Stimulated activated CD4-positive, alpha-beta T cell treated with anti-CD3 and anti-CD28 coated beads, Interleukin-4, amount 100 ng/mL, for 24 hours (primary cell): ENCODE data around the gene PLCB1.
"Not testable (repeated sequence)": the region's sequence is repeated elsewhere in the genome, so short reads cannot be mapped to it uniquely, and the experiment has no call there.

ENCODE experiments used
- DNase-seq: peaks from one replicate; pipeline ENCODE4 v3.0.0-alpha.2; 2020

PLCB1 gene

DNA sequence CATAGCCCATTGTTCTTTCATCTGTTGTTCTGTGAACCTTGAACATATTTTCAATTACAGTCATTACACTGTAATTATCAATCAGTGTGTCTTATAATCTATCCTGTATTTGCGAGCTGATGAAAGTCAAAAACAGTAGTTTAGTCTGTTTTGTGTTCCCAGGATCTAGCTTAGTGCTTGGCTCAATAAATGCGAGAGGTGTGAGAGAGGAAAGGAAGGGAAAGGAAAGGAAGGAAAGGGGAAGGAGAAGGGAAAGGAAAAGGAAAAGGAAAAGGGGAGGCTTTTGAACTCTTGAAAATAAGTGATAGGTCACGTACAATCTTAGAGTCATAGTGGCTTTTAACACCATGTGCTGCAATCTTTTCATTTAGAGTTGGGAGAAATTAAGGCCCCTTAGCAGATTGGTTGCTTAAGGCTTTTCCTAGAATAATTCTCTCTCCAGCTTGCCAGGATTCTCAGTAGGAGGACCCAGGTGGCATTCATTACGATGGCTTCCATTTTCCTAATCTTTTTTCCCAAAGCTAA lies 503.0 kb downstream of the PLCB1 start:
- no peak for DNase-seq

DNA sequence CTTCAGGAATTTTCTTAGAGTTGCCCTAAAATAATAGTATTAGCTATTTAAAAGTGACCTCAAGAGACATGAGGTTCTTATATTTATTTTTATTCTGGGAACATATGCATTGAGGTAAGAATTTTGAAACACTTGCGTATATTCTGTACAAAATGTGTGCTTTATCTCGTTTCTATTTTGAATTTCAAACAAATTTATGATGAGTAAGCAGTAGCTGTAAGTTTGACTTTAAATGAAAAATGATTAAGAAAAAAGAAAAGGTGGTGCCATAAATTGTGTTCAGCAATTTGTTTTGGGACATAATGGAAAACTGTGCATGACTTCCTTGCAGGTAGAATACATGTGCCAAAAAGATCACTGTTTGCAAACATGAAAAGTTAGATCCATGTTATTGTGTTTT lies 503.8 kb downstream of the PLCB1 start:
- DNase-seq: no peak

DNA sequence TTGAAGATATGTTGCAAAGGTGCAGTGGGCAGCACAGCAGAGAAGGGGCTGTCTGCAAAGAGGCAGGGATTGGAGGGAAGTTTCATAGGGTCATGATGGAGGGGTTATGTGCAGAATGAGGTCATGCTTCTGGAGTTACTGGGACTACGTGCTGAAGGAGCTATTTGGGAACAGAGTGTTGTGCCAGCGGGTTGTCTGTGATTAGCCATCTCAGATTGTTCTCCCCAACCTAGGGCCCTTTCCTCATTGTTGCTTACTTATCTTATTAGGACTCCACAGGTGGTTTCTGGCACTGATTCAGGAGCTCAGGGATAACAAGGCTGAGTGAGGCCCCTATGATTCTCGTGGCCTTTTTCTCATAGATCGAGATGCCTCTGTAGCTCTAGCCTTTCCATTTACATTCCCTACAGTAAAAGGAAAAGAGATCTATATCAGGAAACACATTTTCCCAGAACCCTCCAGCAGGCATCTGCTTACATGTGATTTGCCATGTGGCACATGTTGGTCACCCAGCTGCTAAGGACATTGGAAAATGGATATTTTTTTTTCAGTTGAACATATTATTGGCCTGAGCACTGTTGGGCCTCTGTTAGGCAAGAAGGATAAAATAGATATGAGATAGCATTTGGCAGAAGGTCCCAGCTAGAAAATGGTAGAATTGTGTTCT lies 507.2 kb downstream of the PLCB1 start:
- no peak for DNase-seq

DNA sequence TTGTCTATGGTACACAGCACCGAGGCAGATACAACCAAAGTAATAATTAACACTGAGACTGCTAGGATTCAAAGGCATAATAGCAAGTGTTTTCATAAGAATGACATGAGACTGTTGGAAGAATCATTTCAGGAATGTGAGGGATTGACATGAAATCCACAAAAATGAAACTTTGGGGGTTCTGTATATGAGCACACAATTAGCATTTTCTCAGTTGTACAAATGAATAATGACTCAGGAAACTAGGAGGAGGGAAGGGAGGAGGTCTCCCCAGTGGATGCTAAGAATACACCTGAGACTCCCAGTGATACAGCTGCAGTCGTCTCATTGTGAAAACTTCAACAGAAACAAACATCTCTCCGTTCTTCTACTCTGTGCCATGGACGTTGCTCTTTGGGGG lies 508.4 kb downstream of the PLCB1 start:
- no peak for DNase-seq

DNA sequence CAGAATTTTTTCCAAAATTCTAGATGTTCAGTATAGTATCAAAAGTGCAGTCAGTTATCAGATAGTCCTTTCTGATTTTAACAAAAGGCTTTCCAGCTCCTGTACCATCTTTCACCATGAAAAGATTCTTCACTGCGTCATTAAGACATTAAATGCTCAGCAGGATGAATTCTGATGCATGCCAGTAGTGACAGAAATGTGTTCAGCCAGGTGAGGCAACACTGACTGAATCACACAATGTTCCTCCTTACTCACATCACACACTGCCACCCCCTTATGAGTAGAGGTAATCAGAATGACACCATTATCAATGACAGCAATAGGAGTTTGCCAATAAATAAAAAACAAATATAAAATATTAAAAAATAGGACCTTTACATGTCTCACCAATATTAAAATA lies 510.2 kb downstream of the PLCB1 start:
- DNase-seq: no peak

DNA sequence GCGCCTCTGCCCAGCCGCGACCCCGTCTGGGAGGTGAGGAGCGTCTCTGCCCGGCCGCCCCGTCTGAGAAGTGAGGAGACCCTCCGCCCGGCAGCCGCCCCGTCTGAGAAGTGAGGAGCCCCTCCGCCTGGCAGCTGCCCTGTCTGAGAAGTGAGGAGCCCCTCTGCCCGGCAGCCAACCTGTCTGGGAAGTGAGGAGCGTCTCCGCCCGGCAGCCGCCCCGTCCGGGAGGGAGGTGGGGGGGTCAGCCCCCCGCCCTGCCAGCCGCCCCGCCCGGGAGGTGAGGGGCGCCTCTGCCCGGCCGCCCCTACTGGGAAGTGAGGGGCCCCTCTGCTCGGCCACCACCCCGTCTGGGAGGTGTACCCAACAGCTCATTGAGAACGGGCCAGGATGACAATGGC lies 512.4 kb downstream of the PLCB1 start:
- DNase-seq: not testable (repeated sequence)

DNA sequence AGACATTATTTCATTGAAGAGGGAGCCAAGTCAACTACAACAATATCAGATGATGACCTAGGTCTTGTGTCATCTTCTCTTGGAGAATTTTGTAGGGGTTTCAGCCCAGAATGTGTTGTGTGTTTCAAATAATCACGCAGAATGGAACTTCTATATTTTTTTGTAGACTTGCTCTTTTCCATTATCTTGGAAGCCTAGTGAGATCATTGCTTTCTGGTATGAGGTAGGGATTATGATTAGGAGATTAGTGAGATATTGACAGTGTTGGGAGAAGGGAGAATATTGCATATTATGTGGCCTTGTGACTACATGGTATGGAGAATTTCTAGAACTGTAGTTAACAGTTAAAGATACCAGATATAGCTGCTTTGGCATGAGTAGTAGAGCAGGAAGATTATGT lies 513.3 kb downstream of the PLCB1 start:
- no peak for DNase-seq

DNA sequence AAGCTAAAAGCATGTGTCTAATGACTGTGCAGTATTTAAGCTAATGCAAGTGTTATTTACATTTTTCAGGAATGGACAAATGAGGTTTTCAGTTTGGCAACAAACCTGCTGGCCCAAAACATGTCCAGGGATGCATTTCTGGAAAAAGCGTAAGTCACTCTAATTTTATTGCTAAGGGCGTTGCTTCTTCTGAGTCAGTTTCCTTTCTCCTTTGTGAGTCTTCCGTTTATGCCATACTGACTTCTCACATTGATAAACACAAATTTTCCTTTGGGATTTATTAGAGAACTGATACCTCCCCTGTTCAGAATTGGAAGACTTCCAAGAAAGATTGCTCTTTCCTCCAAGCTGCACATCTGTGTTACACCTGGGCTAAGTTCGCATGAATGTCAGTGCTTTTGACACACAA lies 514.0 kb downstream of the PLCB1 start:
- no peak for DNase-seq

DNA sequence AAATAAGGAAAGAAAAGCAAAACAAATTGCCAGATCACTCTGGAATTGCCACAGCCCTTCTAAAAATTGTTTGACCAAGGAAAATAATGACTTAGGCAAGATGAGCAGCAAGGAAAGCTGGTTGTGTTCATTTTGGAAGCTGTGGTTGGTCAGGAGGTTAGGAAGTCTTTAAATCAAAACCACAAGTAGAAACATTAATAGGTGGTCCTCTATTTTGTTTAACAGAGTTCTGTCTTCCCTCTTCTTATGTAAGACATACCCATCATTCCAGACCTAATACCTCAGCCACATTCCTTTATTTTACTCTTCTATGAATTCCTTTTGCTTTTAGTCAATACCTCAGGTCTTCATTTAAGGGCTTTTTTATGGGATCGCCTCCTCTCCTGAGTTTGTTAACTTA lies 514.6 kb downstream of the PLCB1 start:
- DNase-seq: no peak

DNA sequence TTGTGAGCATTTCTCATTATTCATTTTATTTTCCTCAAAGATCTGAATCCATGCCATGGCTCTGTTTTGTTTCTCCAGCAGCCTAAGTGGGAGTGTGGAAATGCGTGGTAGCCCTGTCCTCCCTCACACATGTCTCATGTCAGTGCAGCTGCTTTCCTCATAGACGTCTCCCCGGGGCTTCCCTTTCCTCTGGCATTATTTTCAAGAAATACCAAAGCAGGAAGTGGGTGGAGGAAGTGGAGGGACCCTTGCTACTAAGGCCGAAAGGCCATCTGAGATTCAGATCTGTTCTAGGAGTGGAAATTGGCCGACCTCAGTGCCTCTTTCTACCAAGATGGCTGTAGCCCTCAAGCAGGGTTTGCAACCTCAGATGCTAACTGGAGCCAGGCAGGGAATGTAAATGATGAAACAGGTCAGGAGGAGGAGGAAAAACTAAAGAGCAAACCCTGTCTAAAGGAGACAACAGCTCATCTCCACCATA lies 515.9 kb downstream of the PLCB1 start:
- no peak for DNase-seq

DNA sequence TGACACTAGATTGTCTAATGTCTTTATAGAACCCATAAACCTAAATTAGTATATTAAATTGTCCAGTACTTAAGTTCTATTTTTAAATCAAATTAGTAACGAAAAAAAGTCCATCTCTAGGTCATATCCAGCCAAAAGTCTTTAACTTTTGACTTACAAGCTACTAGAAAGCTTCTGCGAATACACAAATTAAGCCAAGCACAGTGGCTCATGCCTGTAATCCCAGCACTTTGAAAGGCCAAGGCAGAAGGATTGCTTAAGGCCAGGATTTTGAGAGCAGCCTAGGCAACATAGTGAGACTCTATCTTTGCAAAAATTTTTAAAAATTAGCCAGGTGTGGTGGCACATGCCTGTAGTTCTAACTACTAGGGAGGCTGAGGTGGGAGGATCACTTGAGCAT lies 516.4 kb downstream of the PLCB1 start:
- no peak for DNase-seq

DNA sequence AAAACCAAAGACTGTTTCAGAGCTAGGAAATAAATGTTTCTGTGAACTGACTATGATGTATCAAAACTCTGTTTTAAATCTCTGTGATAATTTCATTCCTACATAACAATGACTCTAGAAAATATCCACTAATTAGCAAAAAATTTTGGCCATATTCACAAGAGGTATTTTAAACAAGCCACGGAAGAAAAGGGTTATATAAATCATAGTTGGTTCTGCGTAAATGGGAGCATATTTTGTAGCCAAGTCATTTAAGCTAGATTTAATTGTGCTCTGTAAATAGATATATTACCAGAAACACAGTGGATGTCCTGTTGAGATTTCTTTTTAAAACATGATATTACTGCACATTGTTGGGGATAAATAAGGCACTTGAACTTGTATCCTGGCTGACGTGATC lies 520.3 kb downstream of the PLCB1 start:
- no peak for DNase-seq

DNA sequence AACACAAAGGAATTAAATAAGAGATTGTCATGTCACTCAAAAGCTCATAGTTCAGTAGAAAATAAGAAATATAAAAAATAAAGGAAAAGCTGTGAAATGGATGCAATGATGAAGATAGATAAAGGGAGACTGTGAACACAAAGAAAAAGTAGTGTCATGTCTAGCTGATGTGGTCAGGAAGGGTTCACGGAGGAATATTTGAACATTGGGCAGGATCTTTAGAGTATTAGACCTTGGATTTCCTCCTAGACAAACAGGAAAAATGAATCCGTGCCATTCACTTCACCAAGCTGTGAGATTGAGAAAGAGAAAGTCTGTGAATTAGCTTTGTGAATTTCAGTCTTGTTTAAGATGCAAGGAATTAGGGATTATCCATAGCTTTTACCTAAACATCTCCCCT lies 522.4 kb downstream of the PLCB1 start:
- DNase-seq: no peak

DNA sequence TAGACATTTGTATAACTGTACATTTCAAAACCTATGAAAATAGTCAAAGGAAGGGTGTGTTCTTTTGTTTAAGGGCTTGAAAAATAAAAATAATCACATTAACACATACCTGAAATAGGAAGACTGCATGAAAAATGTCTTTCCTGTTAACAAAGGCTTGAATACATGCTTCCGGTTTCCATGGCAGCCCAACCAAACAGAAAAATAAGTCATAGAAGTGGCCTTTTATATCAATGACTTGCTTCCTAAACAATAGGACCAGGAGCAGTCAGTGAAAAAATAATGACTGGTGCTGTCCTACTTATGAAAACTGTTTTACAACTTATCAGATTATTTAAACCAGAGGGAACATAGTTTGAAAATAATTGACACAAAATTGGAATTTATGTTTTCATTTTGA lies 524.3 kb downstream of the PLCB1 start:
- no peak for DNase-seq

DNA sequence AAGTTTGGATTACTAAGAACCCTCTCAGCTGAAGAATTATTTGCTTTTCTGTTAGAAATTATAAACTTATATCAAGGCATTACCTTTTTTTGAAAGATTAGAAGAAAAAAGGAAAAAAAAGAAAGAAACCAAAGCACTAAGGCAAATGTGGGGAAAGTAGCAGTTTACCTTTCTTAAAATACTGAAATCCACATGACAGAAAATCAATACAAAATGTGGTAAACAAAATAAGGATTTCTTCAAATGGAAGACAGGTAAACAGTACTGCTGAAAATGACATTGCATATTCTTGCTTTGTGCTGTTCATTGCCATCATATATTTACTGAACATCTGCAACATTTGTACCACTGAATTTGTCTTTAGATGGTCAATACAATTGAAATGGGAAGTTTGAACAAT lies 525.6 kb downstream of the PLCB1 start:
- no peak for DNase-seq

DNA sequence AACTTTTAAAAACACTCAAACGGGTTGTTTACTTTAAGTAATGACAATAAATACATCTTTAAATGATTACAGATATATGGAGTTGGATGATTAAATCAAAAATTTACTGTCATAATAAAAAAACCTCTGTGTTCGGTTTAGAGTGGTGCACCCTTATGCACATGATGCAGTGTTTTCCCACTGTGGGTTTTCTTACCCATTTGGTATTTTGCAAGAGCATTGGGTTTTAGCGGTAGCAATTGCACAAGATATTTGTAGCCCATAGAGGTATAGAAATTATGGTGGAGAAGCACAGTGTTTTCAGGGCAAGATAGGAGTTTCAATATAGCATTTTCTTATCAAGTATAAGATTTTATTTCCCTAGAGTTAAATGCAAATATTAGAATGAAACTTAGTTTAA lies 526.0 kb downstream of the PLCB1 start:
- no peak for DNase-seq

DNA sequence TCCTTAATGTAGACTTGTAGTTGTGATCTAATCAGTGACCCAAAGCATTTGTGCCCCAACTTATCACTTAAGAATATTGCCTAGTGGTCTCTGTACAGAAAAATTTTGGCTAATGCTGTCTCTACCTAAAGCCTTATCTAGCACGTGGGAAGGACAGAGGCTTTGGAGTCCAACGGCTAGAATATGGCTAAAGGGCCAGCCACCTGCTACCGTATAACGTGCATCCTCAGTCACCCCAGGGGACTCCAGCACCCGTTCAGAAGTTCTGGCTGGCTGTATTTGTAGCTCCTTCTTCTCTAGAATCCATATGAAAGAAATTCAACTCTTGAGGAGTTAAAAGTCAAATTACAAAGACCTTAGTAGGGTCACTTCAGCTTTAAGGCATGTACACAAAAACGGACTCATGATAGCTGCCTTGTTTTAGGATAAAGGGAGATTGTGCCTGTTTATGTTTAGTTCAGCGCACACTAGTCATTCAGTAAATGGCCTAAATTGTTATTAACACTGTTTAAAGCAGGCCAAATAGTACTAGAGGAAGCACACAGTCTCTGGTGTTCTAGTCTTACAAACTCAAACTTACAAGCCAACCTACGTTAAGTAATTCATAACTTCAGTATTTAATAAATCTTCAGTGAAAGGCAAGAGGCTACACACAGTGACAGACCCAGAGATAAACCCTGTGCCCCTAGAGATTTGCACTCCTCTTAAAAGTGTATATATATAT lies 529.3 kb downstream of the PLCB1 start:
- no peak for DNase-seq

DNA sequence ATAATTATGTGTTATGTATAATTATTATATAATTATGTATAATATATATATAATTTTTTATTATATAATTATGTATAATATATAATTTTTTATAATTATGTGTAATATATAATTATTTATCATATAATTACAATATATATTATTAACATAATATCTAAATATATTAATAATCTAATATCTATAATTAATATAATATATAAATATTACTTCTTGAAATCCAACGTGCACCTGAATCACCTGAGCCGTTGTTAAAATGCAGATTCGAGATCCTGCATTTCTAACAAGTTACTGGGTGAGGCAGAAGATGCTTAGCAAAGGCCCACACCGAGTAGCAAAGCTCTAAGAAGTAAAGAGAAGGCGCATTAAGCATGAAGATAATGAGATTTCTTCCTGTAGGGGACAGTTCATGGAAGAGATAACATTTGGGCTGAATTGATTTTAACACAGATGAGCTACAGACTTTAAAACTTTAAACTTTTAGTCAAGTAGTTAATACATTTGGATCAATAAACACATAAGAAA lies 530.4 kb downstream of the PLCB1 start:
- DNase-seq: no peak

DNA sequence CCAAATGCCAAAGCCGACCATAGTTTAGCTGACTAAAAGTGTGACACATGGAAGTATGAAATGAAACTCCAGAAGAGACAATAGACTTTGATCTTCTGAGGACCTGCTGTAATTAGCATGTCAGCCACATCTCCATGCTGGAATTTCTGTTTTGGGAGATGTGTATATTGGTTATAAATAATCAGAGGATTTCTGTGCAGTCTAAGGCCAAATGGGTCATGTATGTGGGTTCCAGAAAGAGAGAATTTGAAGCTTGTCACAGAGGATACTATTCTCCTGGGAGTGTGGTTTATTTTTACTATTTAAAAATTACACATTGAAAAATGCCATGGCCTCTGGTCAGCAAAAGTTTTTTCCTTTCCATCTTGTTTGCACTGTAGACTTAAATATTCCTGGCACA lies 531.4 kb downstream of the PLCB1 start:
- DNase-seq: no peak

DNA sequence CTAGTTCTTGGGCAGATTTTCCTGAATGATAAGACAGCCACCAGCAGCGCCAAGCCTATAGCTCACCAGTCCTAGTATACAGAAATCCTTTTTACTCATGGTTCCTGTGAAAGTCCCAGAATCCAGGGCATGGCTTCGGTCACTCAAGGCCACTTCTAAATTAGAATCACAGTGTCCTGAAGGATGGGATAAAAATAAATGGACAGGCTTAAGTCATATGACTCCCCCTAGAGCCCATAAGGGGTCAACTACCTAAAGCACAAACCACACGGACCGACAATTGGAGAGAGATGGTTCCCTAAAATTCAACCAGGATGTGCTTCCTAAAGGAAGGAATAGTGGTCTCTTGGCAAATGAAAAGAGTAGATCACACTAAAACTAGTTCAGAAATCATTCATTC lies 532.7 kb downstream of the PLCB1 start:
- DNase-seq: no peak

DNA sequence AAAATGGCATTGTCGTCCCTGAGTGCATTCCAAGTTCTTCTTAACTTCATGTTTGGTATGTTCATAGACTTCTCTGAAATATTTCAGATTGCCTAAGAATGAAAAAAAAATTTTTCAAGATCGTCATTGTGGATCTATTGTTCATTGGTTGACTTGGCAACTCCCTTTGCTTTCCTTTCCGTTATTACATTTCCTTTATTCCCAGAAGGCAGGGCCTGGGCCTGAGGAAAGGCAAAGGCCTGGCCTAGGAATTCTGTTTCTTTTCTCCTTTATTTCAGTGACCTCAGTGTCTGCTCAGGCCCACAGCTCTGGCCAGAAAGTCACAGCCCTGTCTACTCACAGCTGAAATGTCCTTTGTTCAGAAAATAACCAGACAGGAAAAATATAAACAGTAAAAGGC lies 535.2 kb downstream of the PLCB1 start:
- DNase-seq: no peak

DNA sequence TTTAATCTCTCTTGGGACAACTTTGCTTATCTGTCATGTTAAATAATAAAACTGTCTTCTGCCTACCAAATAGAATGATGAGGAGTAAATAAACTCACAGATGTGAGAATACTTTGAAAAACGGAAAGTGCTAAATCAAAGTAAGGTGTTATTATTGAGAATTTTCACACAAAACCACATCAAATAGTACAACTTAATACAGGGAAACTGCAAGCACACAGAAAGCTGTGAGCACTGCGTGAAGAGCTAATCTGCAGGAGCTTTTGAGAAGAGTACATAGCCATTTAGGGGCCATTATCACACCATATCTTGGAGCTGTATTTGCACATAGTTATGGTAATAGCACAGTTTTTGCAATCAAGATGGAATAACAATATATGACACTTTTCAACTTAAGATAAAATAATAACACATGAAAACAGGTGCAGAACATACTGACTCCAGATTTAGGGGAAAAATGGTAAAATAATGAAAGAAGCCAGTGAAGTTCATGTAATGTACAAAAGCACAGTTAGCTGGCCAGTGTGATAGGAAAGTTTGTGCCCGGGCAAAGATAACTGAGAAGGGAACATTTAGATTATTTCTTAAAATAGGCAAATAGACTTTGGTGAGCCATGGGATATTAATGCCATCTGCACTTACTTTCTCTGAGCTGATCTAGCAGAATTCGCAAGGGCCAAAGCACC lies 538.3 kb downstream of the PLCB1 start:
- DNase-seq: no peak

DNA sequence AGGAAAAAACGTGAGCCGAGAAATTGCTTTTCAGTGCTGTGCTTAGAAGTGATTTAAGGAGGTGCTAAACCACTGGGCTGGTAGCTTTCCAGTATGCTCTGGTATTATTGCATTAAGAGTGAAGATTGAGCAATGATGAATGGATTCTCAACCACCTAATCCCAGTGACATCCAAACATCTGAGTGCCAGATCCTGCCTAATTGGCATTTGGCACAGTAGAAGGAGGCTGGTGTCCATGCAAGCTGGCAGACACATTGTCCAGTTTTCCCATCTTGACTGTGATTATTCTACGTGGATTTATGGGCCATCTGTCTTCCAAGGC lies 538.8 kb downstream of the PLCB1 start:
- no peak for DNase-seq

DNA sequence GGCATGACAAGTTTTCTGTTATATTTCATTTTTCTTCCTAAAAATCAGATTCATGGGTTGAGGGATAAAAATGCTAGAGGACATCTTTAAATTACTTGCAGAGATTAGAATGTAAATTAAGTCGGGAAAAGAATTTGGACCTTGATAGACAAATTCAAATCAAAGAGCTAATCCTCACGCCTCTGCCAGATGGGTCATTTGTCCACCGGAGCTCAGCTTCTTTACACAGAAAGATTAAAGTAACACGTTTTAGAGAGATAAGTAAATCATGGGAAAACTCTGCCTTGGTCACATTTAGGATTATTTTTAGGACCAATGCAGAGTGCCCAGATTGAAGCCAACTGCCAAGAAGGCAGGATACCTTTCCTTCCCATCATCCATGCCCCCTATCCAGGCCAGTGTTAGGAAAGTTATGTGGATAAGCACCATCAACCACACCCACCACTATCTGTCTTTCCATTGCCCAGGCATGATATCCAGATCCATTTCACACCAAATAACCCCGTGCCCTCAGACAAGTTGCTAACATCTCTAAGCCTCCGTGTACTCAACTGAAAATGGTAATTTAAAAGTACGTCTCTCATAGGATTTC lies 539.4 kb downstream of the PLCB1 start:
- no peak for DNase-seq
